Measurements from ENCODE around the gene EID2B. TPM values are rescaled to one million over a fixed set of nuclear protein-coding genes. Genes with fewer than 3 reads are reported as not detected.
A peak's percentile ranks its signal among the peaks of the same experiment; 100 is the strongest.

Gene EID2B, protein sequence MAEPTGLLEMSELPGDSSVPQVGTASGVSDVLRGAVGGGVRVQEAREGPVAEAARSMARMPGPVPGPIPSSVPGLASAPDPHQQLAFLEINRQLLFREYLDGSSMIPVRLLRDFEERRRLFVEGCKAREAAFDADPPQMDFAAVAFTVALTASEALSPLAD
- total RNA-seq (2013) = 3.9 TPM
- polyA plus RNA-seq (1 to 10 TPM; 1.2 to 2.6 (median 2.4) TPM), polyA minus RNA-seq (1.4 and 3.0 TPM in 2 replicates), total RNA-seq (0.50 to 2.3 (median 1.1) reads per million in 11 experiments)

DNA sequence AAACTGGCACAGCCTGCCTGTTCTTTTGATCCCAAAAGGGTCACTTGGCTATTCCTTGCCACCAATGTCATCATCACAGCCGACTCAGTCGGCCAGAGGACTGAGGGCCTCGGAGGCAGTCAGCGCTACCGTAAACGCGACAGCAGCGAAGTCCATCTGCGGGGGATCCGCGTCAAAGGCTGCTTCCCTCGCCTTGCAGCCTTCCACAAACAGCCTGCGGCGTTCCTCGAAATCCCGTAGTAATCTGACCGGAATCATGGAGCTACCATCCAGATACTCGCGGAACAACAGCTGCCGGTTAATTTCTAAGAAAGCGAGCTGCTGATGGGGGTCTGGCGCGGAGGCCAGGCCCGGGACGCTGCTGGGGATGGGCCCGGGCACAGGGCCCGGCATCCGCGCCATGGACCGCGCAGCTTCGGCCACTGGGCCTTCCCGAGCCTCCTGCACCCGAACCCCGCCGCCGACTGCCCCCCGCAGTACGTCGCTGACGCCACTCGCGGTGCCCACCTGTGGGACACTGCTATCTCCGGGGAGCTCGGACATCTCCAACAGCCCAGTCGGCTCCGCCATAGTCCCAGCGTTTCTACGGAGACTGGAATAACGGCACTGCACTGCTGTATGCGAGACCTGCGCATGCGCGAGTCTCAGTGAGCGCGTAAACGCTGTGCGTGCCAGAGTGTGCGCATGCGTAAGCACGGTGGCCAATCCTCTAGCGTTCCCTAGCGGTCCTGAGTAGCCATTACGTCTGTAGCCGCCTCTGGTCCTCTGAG, at the start of gene EID2B:
Gene EID2B (minus strand): TSS at position 620 of the 770 bp plus-strand sequence. CDS start 50 bp downstream, at position 570.
- Mint-ChIP-seq H3K9me3 (peaks cover 0 to 2% (median 0%) of the 10 kb centered on the region in 7 donors), H3K4me3 (peak within 1 kb of the TSS; percentile 93 to 95), H3K4me1 (peaks cover 11% of the 10 kb centered on the region), H3K27me3 (ENCODE audit: low read depth in 3 of 3) (peaks cover 0 to 2% (median 0%) of the 10 kb centered on the region in 3 donors), H3K27ac (peak within 1 kb of the TSS; percentile 76 to 92 (median 88)), H3K36me3 (peaks cover 2 to 6% of the 10 kb centered on the region in 2 donors)
- H4K20me1 ChIP-seq (ENCODE audit: insufficient read depth, low read length) = no peaks in the 10 kb centered on the region
- TF ChIP-seq, protein P1, sequence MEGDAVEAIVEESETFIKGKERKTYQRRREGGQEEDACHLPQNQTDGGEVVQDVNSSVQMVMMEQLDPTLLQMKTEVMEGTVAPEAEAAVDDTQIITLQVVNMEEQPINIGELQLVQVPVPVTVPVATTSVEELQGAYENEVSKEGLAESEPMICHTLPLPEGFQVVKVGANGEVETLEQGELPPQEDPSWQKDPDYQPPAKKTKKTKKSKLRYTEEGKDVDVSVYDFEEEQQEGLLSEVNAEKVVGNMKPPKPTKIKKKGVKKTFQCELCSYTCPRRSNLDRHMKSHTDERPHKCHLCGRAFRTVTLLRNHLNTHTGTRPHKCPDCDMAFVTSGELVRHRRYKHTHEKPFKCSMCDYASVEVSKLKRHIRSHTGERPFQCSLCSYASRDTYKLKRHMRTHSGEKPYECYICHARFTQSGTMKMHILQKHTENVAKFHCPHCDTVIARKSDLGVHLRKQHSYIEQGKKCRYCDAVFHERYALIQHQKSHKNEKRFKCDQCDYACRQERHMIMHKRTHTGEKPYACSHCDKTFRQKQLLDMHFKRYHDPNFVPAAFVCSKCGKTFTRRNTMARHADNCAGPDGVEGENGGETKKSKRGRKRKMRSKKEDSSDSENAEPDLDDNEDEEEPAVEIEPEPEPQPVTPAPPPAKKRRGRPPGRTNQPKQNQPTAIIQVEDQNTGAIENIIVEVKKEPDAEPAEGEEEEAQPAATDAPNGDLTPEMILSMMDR (IDR thresholded peaks at IDR 0.05) = peak; percentile 98
- no peaks in the 10 kb centered on the region for H3K27me3 ChIP-seq (ENCODE audit: control insufficient read depth in 2 of 2, insufficient read depth in 2 of 2, low read length in 2 of 2)
- H3K36me3 ChIP-seq (replicated peaks in 1 of 2; ENCODE audit: control insufficient read depth in 1 of 2, insufficient read depth in 2 of 2, low read length in 2 of 2) = no peaks in the 10 kb centered on the region
- H3K4me3 ChIP-seq (replicated peaks in 1 of 3; ENCODE audit: low read depth in 2 of 3, low read length in 3 of 3) = peak within 1 kb of the TSS; percentile 68 to 92 (median 77)
- H3K79me2 ChIP-seq (ENCODE audit: insufficient read depth, low read length) = peaks cover 19% of the 10 kb centered on the region
- peak; percentile 96 to 99 (median 96) for DNase-seq
- intact Hi-C loops (cut with micrococcal nuclease) = loop anchor here (5.0 to 10.0 kb wide), 7 partner anchors 50 to 190 kb away; partner anchors contain the start of genes MED29 (in 2 of the 2), PAF1 (in 2 of the 2), RPS16 (in 1 of the 2) and SAMD4B (in 1 of the 2)
- H3K4me2 ChIP-seq (replicated peaks; ENCODE audit: extremely low read depth, low read length, poor library complexity, severe bottlenecking) = peak within 1 kb of the TSS; percentile 87
- H3K9me3 ChIP-seq (replicated peaks in 1 of 2; ENCODE audit: control insufficient read depth in 1 of 2, insufficient read depth in 1 of 2, low read length in 2 of 2) = no peaks in the 10 kb centered on the region
- peak within 1 kb of the TSS; percentile 97 for H2AFZ ChIP-seq (ENCODE audit: insufficient read depth, low read depth, low read length, poor library complexity, severe bottlenecking)
- under 1% methylated on average over 65 of the region's 65 CpGs for WGBS (ENCODE audit: insufficient coverage)
- H3K4me1 ChIP-seq (ENCODE audit: control insufficient read depth in 1 of 2, insufficient read depth in 2 of 2, low read length in 2 of 2) = peaks cover 8 to 11% of the 10 kb centered on the region in 2 donors
- peak within 1 kb of the TSS; percentile 41 to 84 for H3K27ac ChIP-seq (ENCODE audit: low read depth in 1 of 2, low read length in 2 of 2)
- H3K9ac ChIP-seq (ENCODE audit: insufficient read depth, low read length, poor library complexity, severe bottlenecking) = peak within 1 kb of the TSS; percentile 83

DNA sequence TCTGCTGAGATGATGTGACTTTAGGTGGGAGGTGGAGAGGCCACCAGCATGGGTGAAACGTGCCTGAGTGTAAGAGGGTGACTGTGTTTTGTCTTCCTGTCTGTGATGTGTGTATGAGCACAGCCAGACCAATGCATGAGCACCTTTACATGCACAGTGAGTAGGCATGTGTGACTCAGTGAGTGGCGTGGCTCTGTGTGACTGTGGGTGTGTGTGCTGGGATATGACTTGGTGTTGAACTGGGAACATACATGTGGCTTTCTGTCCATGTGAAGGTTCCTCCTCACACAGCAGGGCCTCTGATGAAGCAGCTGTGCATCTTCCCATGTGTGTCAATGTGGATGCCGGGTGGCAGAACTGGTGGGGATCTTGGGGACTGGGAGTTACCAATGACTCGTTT, 49.8 kb upstream of the EID2B start:
- TF ChIP-seq, protein P1 (IDR thresholded peaks at IDR 0.05) = no peak
- no peaks in the 10 kb centered on the region for H3K36me3 Mint-ChIP-seq
- Histone ChIP-seq H3K27ac (ENCODE audit: low read depth in 1 of 2, low read length in 2 of 2) (no peak overlapping the region), H4K20me1 (ENCODE audit: insufficient read depth, low read length) (no peaks in the 10 kb centered on the region), H2AFZ (ENCODE audit: insufficient read depth, low read depth, low read length, poor library complexity, severe bottlenecking) (no peak overlapping the region), H3K79me2 (ENCODE audit: insufficient read depth, low read length) (no peaks in the 10 kb centered on the region), H3K4me3 (replicated peaks in 1 of 3; ENCODE audit: low read depth in 2 of 3, low read length in 3 of 3) (no peak overlapping the region), H3K4me2 (replicated peaks; ENCODE audit: extremely low read depth, low read length, poor library complexity, severe bottlenecking) (no peak overlapping the region), H3K27me3 (ENCODE audit: control insufficient read depth in 2 of 2, insufficient read depth in 2 of 2, low read length in 2 of 2) (no peaks in the 10 kb centered on the region), H3K4me1 (ENCODE audit: control insufficient read depth in 1 of 2, insufficient read depth in 2 of 2, low read length in 2 of 2) (no peaks in the 10 kb centered on the region), H3K9ac (ENCODE audit: insufficient read depth, low read length, poor library complexity, severe bottlenecking) (no peak overlapping the region), H3K9me3 (replicated peaks in 1 of 2; ENCODE audit: control insufficient read depth in 1 of 2, insufficient read depth in 1 of 2, low read length in 2 of 2) (no peaks in the 10 kb centered on the region), H3K36me3 (replicated peaks in 1 of 2; ENCODE audit: control insufficient read depth in 1 of 2, insufficient read depth in 2 of 2, low read length in 2 of 2) (no peaks in the 10 kb centered on the region)
- H3K9me3 Mint-ChIP-seq = peaks cover 3 to 11% (median 8%) of the 10 kb centered on the region in 7 donors
- H3K27me3 Mint-ChIP-seq (ENCODE audit: low read depth in 3 of 3) = peaks cover 0 to 9% (median 4%) of the 10 kb centered on the region in 3 donors
- no peak overlapping the region for H3K4me3 Mint-ChIP-seq
- DNase-seq = no peak
- intact Hi-C loops (cut with micrococcal nuclease) = no loop called here
- H3K27ac Mint-ChIP-seq = no peak overlapping the region
- H3K4me1 Mint-ChIP-seq = no peaks in the 10 kb centered on the region
- 47% methylated on average over 2 of the region's 4 CpGs for WGBS (ENCODE audit: insufficient coverage)

Data from CD14-positive monocyte (primary cell).